Motor neuron (in vitro differentiated cells): ENCODE results near the gene TXNRD1. TPM values are rescaled to one million over a fixed set of nuclear protein-coding genes. Genes with fewer than 3 reads are reported as not detected.
A peak's percentile ranks its signal among the peaks of the same experiment; 100 is the strongest.

Source experiments
- ATAC-seq, 8 experiments: fragments of 200-7000 bp; cut with Tn5 transposase; replicated peaks in 6 of 8; 2 replicates each; pipeline ENCODE4 v1.8.0; 2021; ENCODE audit warnings: mild to moderate bottlenecking in 8 of 8, moderate library complexity in 8 of 8
- H3K27ac ChIP-seq, 2 donors: fragments of 250-450 bp; sonication (Bioruptor Pico); 2 replicates each; pipeline ENCODE4 v1.9.0; 2021; ENCODE audit warnings: antibody characterized with exemption in 2 of 2, mild to moderate bottlenecking in 2 of 2, moderate library complexity in 1 of 2
- H3K4me1 ChIP-seq, 2 donors: fragments of 250-450 bp; sonication (Bioruptor Pico); replicated peaks in 1 of 2; 2 replicates each; pipeline ENCODE4 v1.6.1; 2021; ENCODE audit warnings: antibody characterized with exemption in 2 of 2, mild to moderate bottlenecking in 2 of 2, moderate library complexity in 1 of 2
- H3K4me3 ChIP-seq, 5 donors: fragments of 250-450 bp; sonication (Bioruptor Pico); 2 replicates each; pipeline ENCODE4 v1.9.0; 2021; ENCODE audit warnings: antibody characterized with exemption in 5 of 5, mild to moderate bottlenecking in 5 of 5, moderate library complexity in 4 of 5
- whole genome bisulfite sequencing, 10 experiments: fragments of 450-650 bp; shearing (Covaris generic); methylation state at CpG; one replicate each; pipeline ENCODE4 v1.0.0; 2022; 5-methylcytosine and 5-hydroxymethylcytosine counted together
- in situ Hi-C, 9 experiments: fragments of 400-800 bp; cut with MboI; loops; one replicate each; pipeline ENCODE4 v1.15.0; 2021; ENCODE audit warnings: low sequenced_read_pairs in 9 of 9, low pct_unique_long_range_greater_than_20kb in 2 of 9; ENCODE audit not compliant: unreplicated experiment in 9 of 9
- total RNA-seq, 8 experiments: library from RNA; unstranded; fragments of 300-600 nt; gene quantifications; 2 replicates each; pipeline versions ENCODE4 v1.2.3 to v1.2.4, GENCODE V29; 2022

Gene TXNRD1
- total RNA-seq, 8 experiments from 2014 or later: 42.8 to 219 (median 87.5) TPM

DNA sequence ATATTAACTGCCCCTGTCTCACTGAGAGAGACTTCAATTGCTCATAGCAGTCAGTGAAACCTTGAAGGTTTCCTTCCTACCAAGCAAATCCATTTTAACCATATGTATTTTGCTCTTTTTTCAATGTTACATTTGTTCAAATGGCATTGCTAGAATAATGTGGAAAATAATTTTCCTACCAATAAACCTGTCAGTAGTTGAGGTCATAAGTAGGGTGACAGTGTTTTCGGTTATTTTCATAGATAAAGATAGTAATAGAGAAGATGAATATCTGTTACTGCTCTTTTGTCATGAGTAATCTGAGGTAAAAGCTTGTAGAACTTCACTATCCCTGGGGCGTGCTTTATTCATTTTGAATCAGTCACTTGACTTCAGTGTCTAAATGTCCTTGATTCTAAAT, 120.5 kb downstream of the TXNRD1 start:
- no peak for ATAC-seq
- in situ Hi-C loops: no loop called here
- no peak overlapping the region for H3K4me3 ChIP-seq
- 74 to 100% (median 92%) methylated on average over 1 to 2 of the region's 2 CpGs; no CpG with 5 or more reads in 1 of the 10 experiments for WGBS, 10 experiments
- H3K4me1 ChIP-seq: no peaks in the 10 kb centered on the region
- no peak overlapping the region for H3K27ac ChIP-seq

GRCh38 chr12:104337030-104337558, 121.5 kb downstream of the TXNRD1 start:
- WGBS, 10 experiments: 61 to 100% (median 99%) methylated on average over 1 to 7 of the region's 7 CpGs; no CpG with 5 or more reads in 2 of the 10 experiments
- ATAC-seq: no peak

GRCh38 chr12:104339663-104340062, 124.1 kb downstream of the TXNRD1 start:
- in situ Hi-C loops: no loop called here
- WGBS, 10 experiments: 67 to 100% (median 96%) methylated on average over 1 to 3 of the region's 3 CpGs; no CpG with 5 or more reads in 3 of the 10 experiments
- no peak overlapping the region for H3K4me3 ChIP-seq
- no peaks in the 10 kb centered on the region for H3K4me1 ChIP-seq
- no peak for ATAC-seq
- H3K27ac ChIP-seq: no peak overlapping the region

More at GRCh38 chr12:104337030-104337558, 121.5 kb downstream of the TXNRD1 start:
- in situ Hi-C loops: no loop called here
- no peaks in the 10 kb centered on the region for H3K4me1 ChIP-seq
- no peak overlapping the region for H3K4me3 ChIP-seq
- no peak overlapping the region for H3K27ac ChIP-seq

- ATAC-seq: no peak
- Histone ChIP-seq H3K4me1 (no peaks in the 10 kb centered on the region), H3K27ac (no peak overlapping the region), H3K4me3 (no peak overlapping the region)
- in situ Hi-C loops: no loop called here
- WGBS, 10 experiments: 100% methylated on average over 1 of the region's 1 CpG; no CpG with 5 or more reads in 2 of the 10 experiments
Measured at GRCh38 chr12:104340177-104340576, 124.6 kb downstream of the TXNRD1 start.

DNA sequence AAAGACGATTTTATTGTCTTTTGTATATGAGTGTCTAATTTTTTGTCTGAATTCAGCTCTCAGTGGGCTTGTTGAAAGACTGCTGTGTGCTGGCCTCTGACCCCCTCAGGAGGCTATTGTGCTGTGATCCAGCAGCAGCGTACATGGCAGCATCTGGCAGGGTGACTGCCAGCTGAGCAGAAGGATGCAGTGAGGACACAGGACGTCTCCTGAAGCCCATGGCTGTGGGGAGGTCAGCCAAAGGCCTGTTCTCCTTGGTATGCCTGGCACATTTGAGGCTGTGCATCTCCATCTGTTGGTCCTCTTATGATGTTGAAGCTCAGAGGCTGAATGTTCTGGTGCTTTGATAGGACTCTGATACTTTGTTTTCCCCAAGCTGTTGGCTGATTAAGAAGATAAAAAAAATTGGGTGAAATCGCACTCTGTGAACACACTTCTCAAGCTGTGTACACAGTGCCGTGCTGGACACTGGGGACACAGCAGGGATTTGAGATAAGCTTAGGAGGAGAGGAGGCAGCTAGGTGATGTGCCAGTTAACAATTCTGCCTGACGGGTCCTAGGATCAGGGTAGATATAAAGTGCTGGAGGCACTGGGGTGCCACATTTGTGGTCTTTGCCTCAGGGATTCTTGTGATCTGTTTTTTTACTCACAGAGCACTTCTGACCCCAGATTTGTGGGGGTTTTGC, 125.5 kb downstream of the TXNRD1 start:
- 75 to 100% (median 100%) methylated on average over 1 to 2 of the region's 6 CpGs; no CpG with 5 or more reads in 4 of the 10 experiments for WGBS, 10 experiments
- no peak for ATAC-seq
- no peaks in the 10 kb centered on the region for H3K4me1 ChIP-seq
- H3K4me3 ChIP-seq: no peak overlapping the region
- H3K27ac ChIP-seq: no peak overlapping the region
- in situ Hi-C loops: no loop called here

DNA sequence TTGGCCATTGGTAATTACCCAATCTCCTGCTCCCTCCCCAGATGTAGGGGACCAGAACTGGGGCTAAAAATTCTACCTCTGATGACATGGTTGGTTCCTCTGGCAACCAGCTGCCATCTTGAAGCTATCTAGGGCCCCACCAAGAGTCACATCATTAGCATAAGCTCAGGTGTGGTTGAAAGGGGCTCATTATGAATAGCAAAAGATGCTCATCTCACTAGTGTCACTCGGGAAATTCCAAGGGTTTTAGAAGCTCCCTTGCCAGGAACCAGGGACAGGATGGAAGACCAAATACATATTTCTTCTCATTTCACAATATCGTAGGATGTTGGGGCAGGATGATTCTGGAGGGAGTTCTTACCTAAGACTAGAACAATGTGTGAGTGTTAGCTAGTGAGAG, 126.6 kb downstream of the TXNRD1 start:
- no peak for ATAC-seq
- Histone ChIP-seq H3K4me1 (no peaks in the 10 kb centered on the region), H3K4me3 (no peak overlapping the region), H3K27ac (no peak overlapping the region)
- 83 to 100% (median 100%) methylated on average over 1 to 2 of the region's 2 CpGs; no CpG with 5 or more reads in 3 of the 10 experiments for WGBS, 10 experiments
- in situ Hi-C loops: no loop called here

- no peak overlapping the region for H3K4me3 ChIP-seq
- no peaks in the 10 kb centered on the region for H3K4me1 ChIP-seq
- H3K27ac ChIP-seq: no peak overlapping the region
- WGBS, 10 experiments: 84 to 100% (median 95%) methylated on average over 3 to 11 of the region's 12 CpGs; no CpG with 5 or more reads in 2 of the 10 experiments
- no peak for ATAC-seq
- in situ Hi-C loops: no loop called here
Measured at GRCh38 chr12:104342635-104343249, 127.2 kb downstream of the TXNRD1 start.

- ATAC-seq: no peak
- in situ Hi-C loops: no loop called here
- Histone ChIP-seq H3K4me1 (no peaks in the 10 kb centered on the region), H3K27ac (no peak overlapping the region), H3K4me3 (no peak overlapping the region)
- whole genome bisulfite sequencing, 10 experiments: 70 to 100% (median 91%) methylated on average over 1 to 2 of the region's 2 CpGs; no CpG with 5 or more reads in 3 of the 10 experiments
Measured at GRCh38 chr12:104344682-104345081, 129.1 kb downstream of the TXNRD1 start.

DNA sequence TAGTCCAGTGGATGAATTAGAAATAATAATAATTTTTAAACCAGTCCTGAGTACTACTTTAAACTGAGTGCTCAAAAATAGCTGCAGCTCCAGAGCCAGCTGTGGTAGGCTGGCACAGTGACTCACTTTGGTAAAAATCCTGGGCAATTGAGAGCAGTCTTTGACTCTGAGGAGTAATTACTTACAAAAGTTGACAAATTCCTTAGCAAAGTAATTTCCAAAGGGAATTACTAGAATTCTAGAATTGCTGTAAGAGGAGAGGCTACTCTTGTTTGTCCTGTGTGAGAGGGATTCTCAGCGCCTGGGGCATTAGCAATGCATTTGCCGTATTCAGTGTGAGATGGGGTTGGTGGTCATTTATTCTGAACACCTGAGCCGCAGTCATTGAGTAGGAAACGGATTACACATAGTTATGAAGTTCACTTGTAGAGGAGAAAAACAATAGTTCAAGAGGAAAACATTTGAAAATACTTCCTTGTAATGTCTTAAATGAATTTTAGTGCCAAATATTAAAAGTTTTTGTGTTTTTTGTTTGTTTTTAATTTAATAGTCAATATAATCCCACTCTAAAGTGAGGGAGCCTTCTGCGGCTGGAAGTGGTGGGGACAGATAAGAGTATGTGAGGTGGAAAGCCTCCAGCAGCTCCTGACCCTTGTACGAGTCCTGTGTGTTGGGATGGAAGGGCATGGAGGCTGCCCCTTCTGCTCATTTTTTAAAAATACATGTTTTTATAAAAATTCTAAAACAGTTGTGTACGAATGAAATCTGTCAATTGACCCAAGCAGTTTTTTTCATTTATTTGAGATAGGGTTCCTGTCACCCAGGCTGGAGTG, 129.9 kb downstream of the TXNRD1 start:
- WGBS, 10 experiments: 43 to 100% (median 90%) methylated on average over 1 to 7 of the region's 7 CpGs
- in situ Hi-C loops: no loop called here
- Histone ChIP-seq H3K27ac (no peak overlapping the region), H3K4me3 (no peak overlapping the region), H3K4me1 (no peaks in the 10 kb centered on the region)
- ATAC-seq: no peak

GRCh38 chr12:104347374-104348075, 131.9 kb downstream of the TXNRD1 start:
- Histone ChIP-seq H3K4me3 (no peak overlapping the region), H3K27ac (no peak overlapping the region), H3K4me1 (peaks cover 0 to 2% of the 10 kb centered on the region in 2 donors)
- 60 to 100% (median 87%) methylated on average over 1 to 5 of the region's 5 CpGs for WGBS, 10 experiments
- ATAC-seq: peak in 1 of 8 experiments; percentile 30
- in situ Hi-C loops: no loop called here

DNA sequence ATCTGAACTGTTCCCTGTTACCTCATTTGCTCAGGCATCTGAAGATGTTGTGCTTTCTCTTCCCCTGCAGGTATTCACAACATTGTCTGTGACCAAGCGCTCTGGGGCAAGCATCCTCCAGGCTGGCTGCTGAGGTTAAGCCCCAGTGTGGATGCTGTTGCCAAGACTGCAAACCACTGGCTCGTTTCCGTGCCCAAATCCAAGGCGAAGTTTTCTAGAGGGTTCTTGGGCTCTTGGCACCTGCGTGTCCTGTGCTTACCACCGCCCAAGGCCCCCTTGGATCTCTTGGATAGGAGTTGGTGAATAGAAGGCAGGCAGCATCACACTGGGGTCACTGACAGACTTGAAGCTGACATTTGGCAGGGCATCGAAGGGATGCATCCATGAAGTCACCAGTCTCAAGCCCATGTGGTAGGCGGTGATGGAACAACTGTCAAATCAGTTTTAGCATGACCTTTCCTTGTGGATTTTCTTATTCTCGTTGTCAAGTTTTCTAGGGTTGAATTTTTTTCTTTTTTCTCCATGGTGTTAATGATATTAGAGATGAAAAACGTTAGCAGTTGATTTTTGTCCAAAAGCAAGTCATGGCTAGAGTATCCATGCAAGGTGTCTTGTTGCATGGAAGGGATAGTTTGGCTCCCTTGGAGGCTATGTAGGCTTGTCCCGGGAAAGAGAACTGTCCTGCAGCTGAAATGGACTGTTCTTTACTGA, 132.9 kb downstream of the TXNRD1 start:
- ATAC-seq: no peak
- H3K4me3 ChIP-seq: no peak overlapping the region
- WGBS, 10 experiments: 50 to 100% (median 93%) methylated on average over 1 to 11 of the region's 11 CpGs; no CpG with 5 or more reads in 2 of the 10 experiments
- peaks cover 0 to 2% of the 10 kb centered on the region in 2 donors for H3K4me1 ChIP-seq
- in situ Hi-C loops: no loop called here
- H3K27ac ChIP-seq: no peak overlapping the region

- H3K4me3 ChIP-seq: no peak overlapping the region
- in situ Hi-C loops: no loop called here
- WGBS, 10 experiments: 93 to 100% (median 100%) methylated on average over 1 to 2 of the region's 2 CpGs; no CpG with 5 or more reads in 2 of the 10 experiments
Measured at GRCh38 chr12:104348994-104349494, 133.5 kb downstream of the TXNRD1 start.

More at GRCh38 chr12:104348994-104349494, 133.5 kb downstream of the TXNRD1 start:
- ATAC-seq: no peak
- H3K27ac ChIP-seq: no peak overlapping the region
- H3K4me1 ChIP-seq: peaks cover 0 to 2% of the 10 kb centered on the region in 2 donors
